Panc1 (cell line): ENCODE data around the gene TMEM63B. TPM values are rescaled to one million over a fixed set of nuclear protein-coding genes. Genes with fewer than 3 reads are reported as not detected.

Source experiments
- ATAC-seq: fragments of 200-7000 bp; cut with Tn5 transposase; 2 replicates; pipeline ENCODE4 v1.9.1; 2020; ENCODE audit warnings: mild to moderate bottlenecking, moderate library complexity
- BruUV-seq: library from RNA; stranded (reverse); fragments of 400-500 nt; replicated peaks from 2 replicates; lab custom pipeline; 2021; lab: Mats Ljungman, UMichigan
- CTCF ChIA-PET: fragments of 300-600 bp; sonication (Branson Sonifier 250); formaldehyde crosslinking; loops from one replicate; lab custom pipeline; 2022; ENCODE audit warnings: antibody characterized with exemption; lab: Charles Lee
- POLR2A ChIA-PET: fragments of 300-600 bp; sonication (Branson Sonifier 250); formaldehyde crosslinking; loops from one replicate; lab custom pipeline; 2022; ENCODE audit warnings: antibody characterized with exemption; lab: Charles Lee
- DNase-seq: peaks from one replicate; pipeline ENCODE4 v3.0.0-alpha.2; 2010; ENCODE audit warnings: low read depth, low spot score
- H3K27ac ChIP-seq: 2 replicates; pipeline ENCODE4 v1.5.1; 2011; ENCODE audit warnings: mild to moderate bottlenecking, low read length, inconsistent platforms
- H3K27me3 ChIP-seq: fragments of 200-500 bp; sonication (Bioruptor generic); 2 replicates; pipeline ENCODE4 v1.6.0; 2014; ENCODE audit warnings: low read length, inconsistent platforms; ENCODE audit not compliant: control insufficient read depth, insufficient read depth
- H3K36me3 ChIP-seq: fragments of 200-500 bp; sonication (Bioruptor generic); 2 replicates; pipeline ENCODE4 v1.5.1; 2014; ENCODE audit warnings: inconsistent platforms, mild to moderate bottlenecking, low read length, moderate library complexity; ENCODE audit not compliant: control insufficient read depth, insufficient read depth
- H3K4me1 ChIP-seq: 2 replicates; pipeline ENCODE4 v1.5.1; 2011; ENCODE audit warnings: inconsistent platforms, mild to moderate bottlenecking, low read length, moderate library complexity; ENCODE audit not compliant: control insufficient read depth, insufficient read depth
- H3K4me3 ChIP-seq, 2 experiments: 2 replicates each; pipeline ENCODE4 v1.5.1; 2011 to 2012; ENCODE audit warnings: low read depth in 2 of 2, low read length in 2 of 2, mild to moderate bottlenecking in 2 of 2, inconsistent platforms in 1 of 2, moderate library complexity in 1 of 2
- H3K9me3 ChIP-seq: fragments of 200-500 bp; sonication (Bioruptor generic); 2 replicates; pipeline ENCODE4 v1.5.1; 2014; ENCODE audit warnings: low read depth, mild to moderate bottlenecking, inconsistent platforms, low read length, moderate library complexity; ENCODE audit not compliant: control insufficient read depth, insufficient read depth
- POLR2AphosphoS5 ChIP-seq: IDR thresholded peaks from 2 replicates; pipeline ENCODE4 v1.6.1; 2012; ENCODE audit warnings: mild to moderate bottlenecking, low read depth, low read length, moderate library complexity
- SIN3A ChIP-seq: IDR thresholded peaks from 2 replicates; pipeline ENCODE4 v1.6.1; 2012; ENCODE audit warnings: low read depth, mild to moderate bottlenecking, low read length, moderate library complexity, borderline replicate concordance; ENCODE audit not compliant: insufficient read depth
- TCF7L2 ChIP-seq: IDR thresholded peaks from 2 replicates; pipeline ENCODE4 v1.6.1; 2011; ENCODE audit warnings: mild to moderate bottlenecking, low read depth, low read length, inconsistent platforms
- in situ Hi-C: cut with HindIII; loops from 2 replicates; pipeline ENCODE4 v1.10.0; 2016; ENCODE audit warnings: low sequenced_read_pairs, low pct_unique_long_range_greater_than_20kb
- intact Hi-C: fragments of 100-400 bp; cut with micrococcal nuclease; formaldehyde crosslinking; loops from one replicate; pipeline ENCODE4 v1.10.0; 2022; ENCODE audit not compliant: unreplicated experiment
- total RNA-seq: library from RNA; stranded (reverse); gene quantifications from one replicate; pipeline ENCODE4 v1.2.1, GENCODE V29; 2021; ENCODE audit not compliant: unreplicated experiment
- TF ChIP-seq, protein P1 (sequence below), 2 experiments: IDR thresholded peaks; 2 replicates each; pipeline ENCODE4 v1.6.1; 2011 to 2012; ENCODE audit warnings: low read depth in 2 of 2, control low read depth in 1 of 2, low read length in 1 of 2, mild to moderate bottlenecking in 1 of 2, moderate library complexity in 1 of 2; ENCODE audit not compliant: insufficient read depth in 1 of 2
- TF ChIP-seq, protein P2 (sequence below): fragments of 450-650 bp; IDR thresholded peaks from 2 replicates; pipeline ENCODE4 v1.5.1; 2017; ENCODE audit warnings: mild to moderate bottlenecking

Gene TMEM63B
- total RNA-seq, 1 experiment from 2014 or later = 54.1 TPM

DNA sequence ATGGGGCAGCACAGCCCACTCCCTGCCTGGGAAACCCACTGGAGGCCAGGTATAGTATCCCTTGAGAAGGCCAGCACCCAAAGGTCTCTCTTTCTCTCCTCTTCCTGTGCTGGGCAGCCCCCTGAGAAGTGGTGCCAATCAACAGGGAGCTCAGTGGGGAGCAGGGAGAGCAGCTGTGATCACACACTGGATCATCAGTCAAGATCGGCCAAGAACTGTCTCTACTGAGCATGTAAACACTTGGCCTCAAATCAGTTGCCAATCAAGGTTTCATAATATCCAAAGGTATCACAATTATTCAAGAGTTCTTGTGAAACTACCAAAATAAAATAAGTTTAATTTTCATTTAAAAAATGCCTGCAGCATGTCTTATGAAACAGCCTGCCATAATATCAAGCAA, 18.9 kb upstream of the TMEM63B start:
- Histone ChIP-seq H3K4me3 (no peak overlapping the region), H3K36me3 (peaks cover 10% of the 10 kb centered on the region), H3K9me3 (no peaks in the 10 kb centered on the region), H3K27ac (no peak overlapping the region), H3K27me3 (no peaks in the 10 kb centered on the region), H3K4me1 (no peaks in the 10 kb centered on the region)
- ATAC-seq (no peak), DNase-seq (no peak)
- CTCF ChIA-PET = no interaction called here
- intact Hi-C loops = no loop called here
- in situ Hi-C loops = no loop called here
- POLR2A ChIA-PET = no interaction called here
- BruUV-seq = no TSS peak
- TF ChIP-seq, protein P1, sequence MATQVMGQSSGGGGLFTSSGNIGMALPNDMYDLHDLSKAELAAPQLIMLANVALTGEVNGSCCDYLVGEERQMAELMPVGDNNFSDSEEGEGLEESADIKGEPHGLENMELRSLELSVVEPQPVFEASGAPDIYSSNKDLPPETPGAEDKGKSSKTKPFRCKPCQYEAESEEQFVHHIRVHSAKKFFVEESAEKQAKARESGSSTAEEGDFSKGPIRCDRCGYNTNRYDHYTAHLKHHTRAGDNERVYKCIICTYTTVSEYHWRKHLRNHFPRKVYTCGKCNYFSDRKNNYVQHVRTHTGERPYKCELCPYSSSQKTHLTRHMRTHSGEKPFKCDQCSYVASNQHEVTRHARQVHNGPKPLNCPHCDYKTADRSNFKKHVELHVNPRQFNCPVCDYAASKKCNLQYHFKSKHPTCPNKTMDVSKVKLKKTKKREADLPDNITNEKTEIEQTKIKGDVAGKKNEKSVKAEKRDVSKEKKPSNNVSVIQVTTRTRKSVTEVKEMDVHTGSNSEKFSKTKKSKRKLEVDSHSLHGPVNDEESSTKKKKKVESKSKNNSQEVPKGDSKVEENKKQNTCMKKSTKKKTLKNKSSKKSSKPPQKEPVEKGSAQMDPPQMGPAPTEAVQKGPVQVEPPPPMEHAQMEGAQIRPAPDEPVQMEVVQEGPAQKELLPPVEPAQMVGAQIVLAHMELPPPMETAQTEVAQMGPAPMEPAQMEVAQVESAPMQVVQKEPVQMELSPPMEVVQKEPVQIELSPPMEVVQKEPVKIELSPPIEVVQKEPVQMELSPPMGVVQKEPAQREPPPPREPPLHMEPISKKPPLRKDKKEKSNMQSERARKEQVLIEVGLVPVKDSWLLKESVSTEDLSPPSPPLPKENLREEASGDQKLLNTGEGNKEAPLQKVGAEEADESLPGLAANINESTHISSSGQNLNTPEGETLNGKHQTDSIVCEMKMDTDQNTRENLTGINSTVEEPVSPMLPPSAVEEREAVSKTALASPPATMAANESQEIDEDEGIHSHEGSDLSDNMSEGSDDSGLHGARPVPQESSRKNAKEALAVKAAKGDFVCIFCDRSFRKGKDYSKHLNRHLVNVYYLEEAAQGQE (IDR thresholded peaks at IDR 0.05; ENCODE audit: insufficient read depth in 1 of 2, low read depth in 2 of 2, low read length in 1 of 2) = no peak
- TF ChIP-seq SIN3A = no peak

DNA sequence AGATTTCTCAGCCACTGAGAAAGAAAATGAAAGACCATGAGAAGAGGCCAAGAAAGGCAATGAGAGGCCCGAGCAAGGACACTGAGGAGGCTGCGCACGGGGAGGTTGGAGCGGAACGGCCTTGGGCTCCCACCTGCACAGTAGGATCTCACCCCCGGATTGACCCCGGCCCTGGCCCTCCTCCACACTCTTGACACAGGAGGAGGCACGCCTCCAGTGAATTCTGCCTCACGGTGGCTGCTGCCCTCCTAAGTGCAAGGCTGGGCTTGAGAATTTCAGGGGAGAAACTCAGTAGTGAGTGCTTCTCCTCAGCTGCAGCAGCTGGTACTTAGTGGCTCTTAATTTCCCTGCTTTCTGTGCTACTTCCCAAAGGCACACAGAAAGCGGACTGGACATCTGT, 18.1 kb upstream of the TMEM63B start:
- Histone ChIP-seq H3K27me3 (no peaks in the 10 kb centered on the region), H3K27ac (no peak overlapping the region), H3K4me3 (no peak overlapping the region), H3K9me3 (no peaks in the 10 kb centered on the region), H3K4me1 (no peaks in the 10 kb centered on the region), H3K36me3 (peaks cover 15% of the 10 kb centered on the region)
- in situ Hi-C loops (no loop called here), intact Hi-C loops (no loop called here)
- ChIA-PET CTCF (interaction anchor here (1.1 kb wide), 1 partner anchor 13 kb away, joined by 3 read pairs; no protein-coding TSS in a partner anchor), POLR2A (no interaction called here)
- ATAC-seq (no peak), DNase-seq (no peak)
- BruUV-seq = no TSS peak
- TF ChIP-seq POLR2AphosphoS5 (no peak), SIN3A (no peak), TCF7L2 (no peak)
- TF ChIP-seq, protein P1 (IDR thresholded peaks at IDR 0.05; ENCODE audit: insufficient read depth in 1 of 2, low read depth in 2 of 2, low read length in 1 of 2) = no peak
- TF ChIP-seq, protein P2, sequence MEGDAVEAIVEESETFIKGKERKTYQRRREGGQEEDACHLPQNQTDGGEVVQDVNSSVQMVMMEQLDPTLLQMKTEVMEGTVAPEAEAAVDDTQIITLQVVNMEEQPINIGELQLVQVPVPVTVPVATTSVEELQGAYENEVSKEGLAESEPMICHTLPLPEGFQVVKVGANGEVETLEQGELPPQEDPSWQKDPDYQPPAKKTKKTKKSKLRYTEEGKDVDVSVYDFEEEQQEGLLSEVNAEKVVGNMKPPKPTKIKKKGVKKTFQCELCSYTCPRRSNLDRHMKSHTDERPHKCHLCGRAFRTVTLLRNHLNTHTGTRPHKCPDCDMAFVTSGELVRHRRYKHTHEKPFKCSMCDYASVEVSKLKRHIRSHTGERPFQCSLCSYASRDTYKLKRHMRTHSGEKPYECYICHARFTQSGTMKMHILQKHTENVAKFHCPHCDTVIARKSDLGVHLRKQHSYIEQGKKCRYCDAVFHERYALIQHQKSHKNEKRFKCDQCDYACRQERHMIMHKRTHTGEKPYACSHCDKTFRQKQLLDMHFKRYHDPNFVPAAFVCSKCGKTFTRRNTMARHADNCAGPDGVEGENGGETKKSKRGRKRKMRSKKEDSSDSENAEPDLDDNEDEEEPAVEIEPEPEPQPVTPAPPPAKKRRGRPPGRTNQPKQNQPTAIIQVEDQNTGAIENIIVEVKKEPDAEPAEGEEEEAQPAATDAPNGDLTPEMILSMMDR = no peak
